ENCODE results near the gene MAPK6.
"Not testable (repeated sequence)": the region's sequence is repeated elsewhere in the genome, so short reads cannot be mapped to it uniquely, and the experiment has no call there.

MAPK6 gene

DNA sequence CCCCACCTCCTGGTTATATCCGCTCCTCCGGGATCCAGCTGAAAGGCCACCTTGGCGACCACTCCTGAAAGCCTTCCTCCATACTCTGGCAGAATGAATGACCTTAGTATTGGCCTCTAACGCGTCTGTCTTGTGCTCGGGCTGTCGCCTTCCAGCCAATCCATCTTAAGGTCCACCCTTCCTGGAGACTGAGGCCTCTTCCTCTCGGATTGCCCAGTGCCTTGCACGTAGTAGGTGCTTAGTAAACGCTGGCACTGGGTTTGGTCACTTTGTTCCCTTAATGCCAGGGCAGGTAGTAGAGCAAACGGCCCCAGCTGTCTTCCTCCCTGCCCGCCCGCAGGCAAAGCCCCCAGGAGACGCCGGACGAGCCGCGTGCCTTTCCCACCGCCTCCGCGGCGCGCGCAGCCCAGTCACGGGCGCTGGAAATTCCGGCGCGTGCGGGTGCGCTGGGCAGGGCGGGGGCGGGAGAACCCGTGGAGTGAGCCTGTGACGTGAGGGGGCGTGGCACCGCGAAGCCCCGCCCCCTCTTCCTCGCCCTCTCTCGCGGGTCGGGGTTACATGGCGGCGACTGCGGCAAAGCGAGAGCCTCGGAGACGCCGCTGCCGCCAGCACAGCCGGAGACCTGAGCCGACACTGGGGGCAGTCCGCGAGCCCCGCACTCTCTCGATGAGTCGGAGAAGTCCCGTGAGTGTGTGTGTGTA lies at the start of gene MAPK6:
TSS of gene MAPK6 (plus strand) at position 527 of the 701 bp plus-strand sequence. CDS start 27,242 bp downstream, outside the sequence.
- peak; percentile 92 to 93 for DNase-seq (ENCODE audit: low read depth in 2 of 2)

- no peak for DNase-seq (ENCODE audit: low read depth in 2 of 2)
These were observed 49.3 kb upstream of the MAPK6 start for GRCh38 chr15:51969728-51970127.

DNA sequence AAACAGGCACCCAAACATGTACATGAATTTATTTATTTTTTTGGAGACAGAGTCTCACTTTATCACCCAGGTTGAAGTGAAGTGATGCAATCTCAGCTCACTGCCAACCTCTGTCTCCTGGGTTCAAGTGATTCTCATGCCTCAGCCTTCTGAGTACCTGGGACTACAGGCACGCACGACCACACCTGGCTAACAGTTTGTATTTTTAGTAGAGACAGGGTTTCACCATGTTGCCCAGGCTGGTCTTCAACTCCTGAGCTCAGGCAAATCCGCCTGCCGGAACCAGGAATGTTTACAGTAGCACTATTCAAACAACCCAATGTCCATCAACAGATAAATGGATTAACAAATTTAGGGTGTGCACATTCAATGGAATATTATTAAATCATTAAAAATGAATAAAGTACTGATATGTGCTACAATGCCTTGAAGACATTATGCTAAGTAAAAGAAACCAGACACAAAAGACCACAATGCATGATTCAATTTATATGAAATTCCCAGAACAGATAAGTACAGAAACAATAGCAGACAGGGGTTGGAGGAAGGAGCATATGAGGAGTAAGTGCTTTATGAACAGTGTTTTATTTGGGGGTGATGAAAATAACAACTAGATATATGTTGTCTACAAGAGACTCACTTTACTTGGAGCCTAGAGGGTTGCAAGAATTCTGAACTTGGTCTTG lies 48.7 kb upstream of the MAPK6 start:
- no peak for DNase-seq (ENCODE audit: low read depth in 2 of 2)

DNA sequence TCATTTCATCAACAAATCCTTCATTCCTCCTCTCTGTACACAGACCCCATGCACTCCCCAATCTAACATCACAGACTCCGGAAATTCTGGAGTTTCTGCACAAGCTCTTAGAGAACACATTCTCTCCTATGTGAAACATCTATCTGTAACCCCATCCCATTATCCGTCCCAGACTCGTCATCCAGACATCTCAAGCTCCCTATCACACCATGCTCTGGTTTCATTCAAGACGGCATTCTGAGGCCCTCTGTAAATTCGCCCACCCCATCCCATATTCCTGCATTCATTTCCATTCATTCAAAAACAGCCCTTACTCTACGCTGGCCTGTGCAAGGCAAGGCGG lies 48.0 kb upstream of the MAPK6 start:
- no peak for DNase-seq (ENCODE audit: low read depth in 2 of 2)

GRCh38 chr15:51971375-51972133 lies 47.5 kb upstream of the MAPK6 start, which contains the start of gene LEO1:
TSS of gene LEO1 (minus strand) at chr15:51971778. CDS start at chr15:51971745, 33 bp downstream.
- peak; percentile 80 for DNase-seq (ENCODE audit: low read depth in 2 of 2)

GRCh38 chr15:51973220-51973619 lies 45.8 kb upstream of the MAPK6 start:
- DNase-seq (ENCODE audit: low read depth in 2 of 2), result no peak

DNA sequence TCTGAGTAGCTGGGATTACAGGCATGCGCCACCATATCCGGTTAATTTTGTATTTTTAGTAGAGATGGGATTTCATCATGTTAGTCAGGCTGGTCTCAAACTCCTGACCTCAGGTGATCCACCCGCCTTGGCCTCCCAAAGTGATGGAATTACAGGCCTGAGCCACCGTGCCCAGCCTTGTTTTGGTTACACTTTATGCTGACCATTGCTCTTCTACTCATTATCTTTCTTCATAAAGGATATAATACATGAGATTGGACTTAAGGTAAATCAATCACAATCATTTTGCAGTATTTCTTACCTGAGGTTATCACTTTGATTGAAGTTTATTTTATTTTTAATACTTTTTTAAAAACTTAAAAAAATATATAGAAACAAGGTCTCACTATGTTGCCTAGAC lies 45.2 kb upstream of the MAPK6 start:
- DNase-seq (ENCODE audit: low read depth in 2 of 2), result no peak

DNA sequence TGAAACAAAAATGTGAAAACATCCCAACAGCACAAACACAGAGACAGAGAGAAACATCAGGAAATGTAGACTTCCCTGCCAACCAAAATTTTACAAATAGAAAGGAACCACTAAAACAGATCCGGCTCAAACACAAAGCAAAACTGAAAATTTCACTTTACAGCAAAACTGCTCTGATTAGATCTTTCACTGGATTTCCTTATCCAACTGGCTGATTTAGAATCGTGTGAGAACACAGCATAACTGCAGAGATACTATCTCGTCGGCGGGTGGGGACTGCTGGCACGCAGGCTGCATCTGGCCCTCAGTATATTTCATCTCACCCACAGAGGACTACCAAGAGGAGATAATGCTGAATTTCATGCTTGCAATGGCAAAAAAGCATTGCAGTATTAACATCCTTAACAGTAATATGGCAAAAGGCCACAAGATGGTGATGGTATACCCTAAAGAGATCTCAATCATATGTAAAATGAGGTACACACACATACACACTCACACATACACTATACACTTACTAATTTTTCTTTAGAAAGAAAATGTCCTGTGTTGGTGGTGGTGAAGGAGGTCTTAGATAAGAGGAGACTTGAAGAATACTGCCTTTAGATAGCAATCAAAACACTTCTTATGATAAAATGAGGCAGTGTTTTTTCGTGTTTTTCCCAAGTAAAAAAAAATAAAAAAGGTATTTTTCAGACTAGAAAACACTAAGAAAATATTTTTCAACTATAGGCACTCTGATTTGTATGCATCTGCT lies 36.8 kb upstream of the MAPK6 start:
- peak; percentile 40 to 51 for DNase-seq (ENCODE audit: low read depth in 2 of 2)

DNA sequence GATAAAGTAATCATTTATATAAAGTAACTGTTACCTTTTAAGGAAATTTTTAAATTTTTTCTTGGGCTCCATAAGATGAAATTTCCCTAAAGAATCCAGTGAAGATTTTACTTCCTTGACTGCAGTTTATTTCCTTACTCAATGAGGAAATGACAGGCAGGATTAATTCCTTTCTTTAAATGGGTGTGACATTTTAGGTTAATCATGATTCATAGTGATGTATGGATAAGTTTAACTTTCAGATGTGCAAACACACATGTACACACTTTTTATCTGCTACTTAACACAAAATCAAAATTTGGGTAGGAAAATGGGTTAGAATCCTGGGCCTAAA lies 36.3 kb upstream of the MAPK6 start:
- no peak for DNase-seq (ENCODE audit: low read depth in 2 of 2)

GRCh38 chr15:51991141-51991540 lies 27.9 kb upstream of the MAPK6 start:
- DNase-seq (ENCODE audit: low read depth in 2 of 2), result no peak

- DNase-seq (ENCODE audit: low read depth in 2 of 2), result no peak
These were observed 26.1 kb upstream of the MAPK6 start for GRCh38 chr15:51992953-51993352.

DNA sequence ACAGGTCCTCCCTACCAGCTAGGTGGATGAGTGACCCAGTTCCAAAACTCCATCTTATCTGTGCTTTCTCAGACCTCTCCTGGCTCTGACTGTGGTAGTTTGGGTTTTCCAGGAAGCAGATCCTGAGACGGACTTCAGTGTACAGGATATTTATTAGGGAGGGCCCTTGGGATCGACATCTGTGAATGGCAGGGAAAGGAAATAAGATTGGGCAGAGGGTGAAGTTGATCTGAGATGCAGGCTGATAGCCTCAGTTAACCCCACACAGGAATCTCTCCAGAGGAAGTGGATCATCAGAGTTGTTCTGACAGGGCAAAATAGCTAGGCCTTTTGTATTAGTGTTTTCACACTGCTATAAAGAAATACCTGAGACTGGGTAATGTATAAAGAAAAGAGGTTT lies 16.7 kb upstream of the MAPK6 start:
- DNase-seq (ENCODE audit: low read depth in 2 of 2), result no peak

GRCh38 chr15:52003089-52003488 lies 15.9 kb upstream of the MAPK6 start:
- DNase-seq (ENCODE audit: low read depth in 2 of 2), result not testable (repeated sequence)

DNA sequence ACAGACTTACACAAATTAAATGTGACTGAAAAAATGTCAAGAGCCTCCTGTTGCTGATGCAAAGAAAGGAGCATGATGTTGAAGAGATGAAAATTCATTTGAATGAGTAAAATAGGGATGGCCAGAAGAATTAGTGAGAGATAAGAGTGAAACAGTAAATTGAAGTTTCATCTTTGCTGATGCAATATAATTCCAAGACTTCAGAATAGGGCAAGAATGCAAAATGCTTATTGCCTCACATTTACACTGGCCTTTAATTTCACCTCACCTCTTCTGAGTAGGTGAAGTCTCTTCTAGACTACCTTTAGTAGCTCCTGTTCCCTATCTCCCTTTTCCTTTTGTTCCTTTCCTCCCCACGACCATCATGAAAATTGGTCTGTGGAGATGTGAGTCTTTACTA lies 15.3 kb upstream of the MAPK6 start:
- DNase-seq (ENCODE audit: low read depth in 2 of 2), result no peak

DNA sequence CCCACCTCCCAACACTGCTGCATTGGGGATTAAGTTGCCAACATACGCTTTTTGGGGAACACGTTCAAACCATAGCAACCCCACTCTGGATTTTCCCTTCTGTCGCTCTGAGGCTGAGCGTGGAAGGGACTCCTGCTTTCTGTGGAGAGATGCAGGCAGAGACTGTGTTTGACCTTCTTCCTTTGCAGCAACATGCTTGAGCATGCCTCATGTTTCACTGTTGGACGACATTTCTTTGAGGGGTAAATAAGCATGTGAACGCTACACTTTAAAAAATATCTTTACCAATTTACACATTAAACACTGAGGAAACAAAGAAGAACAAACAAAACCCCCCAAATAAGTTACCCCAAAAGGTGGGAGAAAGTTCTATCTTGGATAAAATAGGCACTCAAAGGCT lies 14.2 kb upstream of the MAPK6 start:
- no peak for DNase-seq (ENCODE audit: low read depth in 2 of 2)

DNA sequence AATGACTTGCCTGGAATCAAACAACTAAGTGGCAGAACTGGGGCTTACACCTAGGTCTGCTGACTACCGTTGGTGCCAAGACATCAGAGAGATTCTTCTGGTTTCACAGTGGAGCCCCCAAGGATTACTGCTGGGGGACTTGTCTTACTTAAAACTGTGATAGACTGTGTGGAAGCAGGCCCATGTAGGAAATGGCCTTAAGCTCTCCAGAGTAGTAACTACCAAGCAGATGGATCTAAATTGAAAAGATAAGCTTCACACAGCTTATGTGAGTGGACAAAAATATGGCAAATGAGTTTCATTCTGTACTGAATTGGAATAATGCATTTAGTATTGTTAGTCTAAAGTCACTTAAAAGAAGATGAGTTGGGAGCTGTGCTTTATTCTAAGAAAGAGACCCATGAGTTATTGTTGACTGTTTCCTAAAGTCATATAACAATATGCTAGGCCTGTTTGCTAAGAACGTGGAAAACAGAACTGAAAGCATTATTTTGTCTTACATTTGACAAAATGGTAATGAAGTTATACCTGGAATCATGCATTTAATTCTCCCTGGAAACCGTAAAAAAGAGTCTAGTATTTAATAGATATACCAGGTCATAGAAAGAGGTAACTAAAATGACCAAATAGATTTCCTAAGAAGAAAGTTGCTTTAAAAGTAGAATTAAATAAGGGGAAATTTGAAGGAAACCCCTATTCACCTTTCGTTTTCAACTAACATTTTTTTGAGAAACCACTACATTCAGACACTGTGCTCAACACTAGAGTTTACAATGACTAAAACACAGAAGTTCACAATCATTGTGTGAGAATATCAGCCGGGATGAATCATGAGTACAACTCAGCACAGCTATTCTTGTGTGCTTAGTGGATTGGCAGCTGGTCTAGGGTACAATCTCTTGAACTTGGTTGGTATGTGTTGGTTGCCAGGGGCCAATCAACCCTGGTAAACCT lies 13.0 kb upstream of the MAPK6 start:
- DNase-seq (ENCODE audit: low read depth in 2 of 2), result no peak

DNA sequence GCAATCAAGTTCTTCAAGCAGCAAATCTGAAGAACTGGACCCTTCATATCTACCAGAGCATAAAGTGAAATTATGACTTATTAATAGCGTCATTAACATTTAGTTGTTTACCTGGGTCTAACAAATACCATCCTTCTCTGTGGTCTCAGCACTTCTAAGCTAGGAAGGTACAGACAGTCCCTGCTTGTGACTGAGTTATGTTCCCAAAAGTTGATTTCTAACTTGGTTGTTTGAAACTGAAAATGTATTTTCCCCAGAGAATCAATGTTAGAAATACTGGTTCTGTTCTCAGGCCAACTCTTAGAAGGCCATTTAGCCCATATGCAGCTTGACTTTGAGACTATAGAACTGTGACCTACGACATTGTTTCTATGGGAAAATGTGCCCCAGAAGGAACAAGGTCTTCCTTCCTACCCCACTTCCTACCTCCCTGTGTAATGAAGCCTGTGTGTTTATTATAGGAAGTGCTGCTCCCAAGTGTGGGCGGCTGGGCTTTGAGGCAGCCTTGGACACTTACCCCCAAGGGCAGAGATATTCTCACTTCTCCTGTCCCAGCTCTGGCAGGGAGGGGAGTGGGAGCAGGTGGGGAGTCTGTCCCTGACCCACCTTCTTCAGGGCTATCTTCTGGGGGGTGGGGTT lies 12.2 kb upstream of the MAPK6 start:
- no peak for DNase-seq (ENCODE audit: low read depth in 2 of 2)

GRCh38 chr15:52008359-52008697 lies 10.7 kb upstream of the MAPK6 start:
- no peak for DNase-seq (ENCODE audit: low read depth in 2 of 2)

DNA sequence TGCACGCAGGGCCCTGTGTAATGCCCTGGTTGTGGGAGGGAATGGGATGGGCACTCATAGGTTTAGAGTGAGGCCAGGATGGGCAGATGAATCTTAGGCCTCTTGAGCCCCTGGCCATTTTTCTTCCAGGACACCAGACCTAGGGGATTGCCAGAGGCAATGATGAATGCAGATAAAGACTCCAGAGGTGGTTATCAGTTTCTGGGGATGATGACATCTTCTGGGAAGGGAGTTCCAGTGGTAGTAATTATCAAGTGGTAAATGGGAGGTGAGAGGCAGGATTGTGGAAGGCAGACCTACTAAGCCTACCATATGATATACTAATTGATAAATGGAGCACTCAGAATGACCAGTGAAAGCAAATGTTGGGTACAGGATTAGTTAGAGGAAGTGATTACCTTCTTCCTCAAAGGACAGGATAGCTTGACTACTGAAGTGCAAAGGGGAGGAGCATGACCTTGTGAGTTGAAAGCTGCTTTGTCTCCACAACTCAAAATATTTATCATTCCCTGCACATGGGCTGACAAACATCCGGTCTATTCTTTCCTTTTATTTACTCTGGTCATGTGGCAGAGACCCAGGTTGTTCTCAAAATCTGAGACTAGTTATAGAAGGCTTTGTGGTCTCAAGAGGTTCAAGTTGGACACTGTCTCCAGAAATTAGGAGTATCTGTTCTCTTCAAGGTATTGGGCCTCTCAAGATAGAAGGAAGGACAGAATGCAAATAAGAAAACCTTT lies 10.2 kb upstream of the MAPK6 start:
- no peak for DNase-seq (ENCODE audit: low read depth in 2 of 2)

All from stimulated activated CD8-positive, alpha-beta memory T cell treated with anti-CD3 and anti-CD28 coated beads, Interleukin-15, amount 100 ng/mL, for 48 hours (primary cell).